ENCODE data around the gene HECW1.

Gene HECW1

DNA sequence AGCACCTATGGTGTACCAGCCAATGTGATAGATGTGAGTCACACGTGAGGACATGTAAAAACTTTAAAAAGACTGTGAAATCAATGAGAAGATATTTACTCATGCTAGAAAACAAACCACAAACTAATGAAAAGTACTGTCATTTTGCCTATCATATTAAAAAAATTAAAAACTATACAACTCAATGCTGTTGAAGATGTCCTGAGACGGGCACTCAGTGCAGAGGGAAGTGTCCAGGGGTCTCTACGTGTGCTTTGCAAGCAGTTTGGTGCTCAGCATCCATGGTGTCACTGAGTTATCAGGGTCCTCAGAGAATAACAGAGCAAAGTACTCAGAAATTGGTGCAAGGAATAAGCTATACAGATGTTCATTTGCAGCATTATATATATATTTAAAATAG, 162.3 kb downstream of the HECW1 start:
- TF ChIP-seq FOXP2 (optimal IDR thresholded peaks at IDR 0.05; ENCODE audit: borderline replicate concordance, extremely low read depth, extremely low read length, insufficient read depth) (no peak), SIN3A (IDR thresholded peaks at IDR 0.05; ENCODE audit: borderline replicate concordance, insufficient read depth, low read length) (no peak), POLR2AphosphoS5 (IDR thresholded peaks at IDR 0.05; ENCODE audit: low read depth, low read length) (no peak), TAF1 (IDR thresholded peaks at IDR 0.05; ENCODE audit: borderline replicate concordance, insufficient read depth, low read length) (no peak)
- TF ChIP-seq, protein P1, sequence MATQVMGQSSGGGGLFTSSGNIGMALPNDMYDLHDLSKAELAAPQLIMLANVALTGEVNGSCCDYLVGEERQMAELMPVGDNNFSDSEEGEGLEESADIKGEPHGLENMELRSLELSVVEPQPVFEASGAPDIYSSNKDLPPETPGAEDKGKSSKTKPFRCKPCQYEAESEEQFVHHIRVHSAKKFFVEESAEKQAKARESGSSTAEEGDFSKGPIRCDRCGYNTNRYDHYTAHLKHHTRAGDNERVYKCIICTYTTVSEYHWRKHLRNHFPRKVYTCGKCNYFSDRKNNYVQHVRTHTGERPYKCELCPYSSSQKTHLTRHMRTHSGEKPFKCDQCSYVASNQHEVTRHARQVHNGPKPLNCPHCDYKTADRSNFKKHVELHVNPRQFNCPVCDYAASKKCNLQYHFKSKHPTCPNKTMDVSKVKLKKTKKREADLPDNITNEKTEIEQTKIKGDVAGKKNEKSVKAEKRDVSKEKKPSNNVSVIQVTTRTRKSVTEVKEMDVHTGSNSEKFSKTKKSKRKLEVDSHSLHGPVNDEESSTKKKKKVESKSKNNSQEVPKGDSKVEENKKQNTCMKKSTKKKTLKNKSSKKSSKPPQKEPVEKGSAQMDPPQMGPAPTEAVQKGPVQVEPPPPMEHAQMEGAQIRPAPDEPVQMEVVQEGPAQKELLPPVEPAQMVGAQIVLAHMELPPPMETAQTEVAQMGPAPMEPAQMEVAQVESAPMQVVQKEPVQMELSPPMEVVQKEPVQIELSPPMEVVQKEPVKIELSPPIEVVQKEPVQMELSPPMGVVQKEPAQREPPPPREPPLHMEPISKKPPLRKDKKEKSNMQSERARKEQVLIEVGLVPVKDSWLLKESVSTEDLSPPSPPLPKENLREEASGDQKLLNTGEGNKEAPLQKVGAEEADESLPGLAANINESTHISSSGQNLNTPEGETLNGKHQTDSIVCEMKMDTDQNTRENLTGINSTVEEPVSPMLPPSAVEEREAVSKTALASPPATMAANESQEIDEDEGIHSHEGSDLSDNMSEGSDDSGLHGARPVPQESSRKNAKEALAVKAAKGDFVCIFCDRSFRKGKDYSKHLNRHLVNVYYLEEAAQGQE (IDR thresholded peaks at IDR 0.05; ENCODE audit: insufficient read depth in 1 of 2, low read depth in 2 of 2, low read length in 2 of 2) = no peak

DNA sequence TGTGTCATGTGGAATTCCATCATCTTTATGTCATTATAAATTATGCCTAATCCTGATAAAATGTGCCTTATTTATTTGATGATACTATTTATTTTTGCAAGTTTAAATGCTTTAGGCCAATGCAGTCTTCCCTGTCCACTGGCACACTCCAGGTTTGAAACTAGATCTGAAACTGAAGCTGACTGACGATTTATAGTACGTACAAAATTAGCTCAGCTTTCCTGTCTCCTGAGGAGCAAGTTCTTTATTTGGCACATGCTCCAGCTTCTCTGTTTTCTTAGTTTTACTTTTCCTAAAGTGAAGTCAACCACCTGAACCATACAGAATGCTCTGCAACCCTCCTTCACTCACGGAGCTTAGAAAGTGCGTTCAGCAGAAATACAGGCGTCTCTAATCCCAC, 164.1 kb downstream of the HECW1 start:
- no peak for TF ChIP-seq FOXP2 (optimal IDR thresholded peaks at IDR 0.05; ENCODE audit: borderline replicate concordance, extremely low read depth, extremely low read length, insufficient read depth)
- no peak for TF ChIP-seq TAF1 (IDR thresholded peaks at IDR 0.05; ENCODE audit: borderline replicate concordance, insufficient read depth, low read length)
- no peak for TF ChIP-seq POLR2AphosphoS5 (IDR thresholded peaks at IDR 0.05; ENCODE audit: low read depth, low read length)
- TF ChIP-seq SIN3A (IDR thresholded peaks at IDR 0.05; ENCODE audit: borderline replicate concordance, insufficient read depth, low read length) = no peak
- TF ChIP-seq, protein P1 (IDR thresholded peaks at IDR 0.05; ENCODE audit: insufficient read depth in 1 of 2, low read depth in 2 of 2, low read length in 2 of 2) = no peak

DNA sequence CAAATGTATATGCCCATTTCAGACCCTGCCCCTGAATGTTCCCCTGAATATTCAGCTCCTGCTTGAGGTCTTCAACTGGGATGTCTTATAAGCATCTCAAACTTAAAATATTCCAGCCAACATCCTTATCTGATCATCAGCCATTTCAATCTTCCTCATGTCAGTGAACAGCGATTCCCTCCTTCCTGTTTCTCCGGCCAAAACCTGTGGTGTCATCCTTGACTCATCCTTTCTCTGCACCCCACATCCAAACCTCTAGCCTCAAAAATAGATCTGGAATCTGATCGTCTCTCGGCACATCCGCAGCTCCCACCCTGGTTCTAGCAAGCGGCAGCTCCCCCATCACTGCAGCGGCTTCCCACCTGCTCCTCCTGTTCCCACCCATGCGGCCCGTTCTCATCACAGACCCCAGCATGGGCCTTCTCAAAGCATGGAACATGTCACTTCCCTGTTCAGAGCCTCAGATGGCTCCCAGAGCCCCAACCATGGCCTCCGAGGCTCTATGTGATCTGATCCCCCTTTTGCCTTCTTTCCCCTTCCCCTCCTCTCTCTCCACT, 165.7 kb downstream of the HECW1 start:
- TF ChIP-seq SIN3A (IDR thresholded peaks at IDR 0.05; ENCODE audit: borderline replicate concordance, insufficient read depth, low read length) = no peak
- no peak for TF ChIP-seq POLR2AphosphoS5 (IDR thresholded peaks at IDR 0.05; ENCODE audit: low read depth, low read length)
- TF ChIP-seq FOXP2 (optimal IDR thresholded peaks at IDR 0.05; ENCODE audit: borderline replicate concordance, extremely low read depth, extremely low read length, insufficient read depth) = no peak
- TF ChIP-seq, protein P1 (IDR thresholded peaks at IDR 0.05; ENCODE audit: insufficient read depth in 1 of 2, low read depth in 2 of 2, low read length in 2 of 2) = no peak
- no peak for TF ChIP-seq TAF1 (IDR thresholded peaks at IDR 0.05; ENCODE audit: borderline replicate concordance, insufficient read depth, low read length)

DNA sequence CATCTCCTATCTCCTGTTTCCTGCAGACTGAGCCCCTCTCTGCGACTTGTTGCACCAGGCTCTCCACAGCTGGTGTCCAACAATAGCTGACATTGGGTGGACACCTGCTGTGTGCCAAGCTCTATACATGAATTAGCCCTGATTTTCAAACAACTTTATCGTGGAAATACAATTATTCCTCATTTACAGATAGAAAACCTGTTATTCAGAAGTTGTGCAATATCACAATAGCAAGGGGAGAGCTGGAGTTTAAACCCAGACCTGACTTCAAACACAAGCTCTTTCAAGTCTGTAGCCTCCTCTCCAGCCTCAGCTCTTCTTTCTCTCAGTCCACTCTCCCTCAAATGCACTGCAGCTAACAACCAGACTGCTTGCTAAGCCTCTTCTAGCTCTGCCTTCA, 168.8 kb downstream of the HECW1 start:
- TF ChIP-seq, protein P1 (IDR thresholded peaks at IDR 0.05; ENCODE audit: insufficient read depth in 1 of 2, low read depth in 2 of 2, low read length in 2 of 2) = no peak
- TF ChIP-seq TAF1 (IDR thresholded peaks at IDR 0.05; ENCODE audit: borderline replicate concordance, insufficient read depth, low read length) (no peak), SIN3A (IDR thresholded peaks at IDR 0.05; ENCODE audit: borderline replicate concordance, insufficient read depth, low read length) (no peak), POLR2AphosphoS5 (IDR thresholded peaks at IDR 0.05; ENCODE audit: low read depth, low read length) (no peak), FOXP2 (optimal IDR thresholded peaks at IDR 0.05; ENCODE audit: borderline replicate concordance, extremely low read depth, extremely low read length, insufficient read depth) (no peak)
